Spleen (tissue), 11 donors: ENCODE measurements around the gene KIF21B. TPM values are rescaled to one million over a fixed set of nuclear protein-coding genes. Genes with fewer than 3 reads are reported as not detected.

ENCODE experiments used
- DNase-seq: peaks from one replicate; pipeline ENCODE4 v3.0.0-alpha.2; 2020
- H3K27ac ChIP-seq, 8 donors: fragments of 200-600 bp; sonication (generic) in 7 of 8; 1 replicate in 4 of 8; 2 replicates in 4 of 8; pipeline versions ENCODE4 v1.5.0 to v1.8.0; 2016 to 2021; ENCODE audit warnings: inconsistent platforms in 4 of 8, mild to moderate bottlenecking in 4 of 8, moderate library complexity in 1 of 8
- H3K27me3 ChIP-seq, 7 donors: fragments of 200-600 bp; sonication (generic) in 6 of 7; replicated peaks in 1 of 7; 1 replicate in 4 of 7; 2 replicates in 3 of 7; pipeline versions ENCODE4 v1.5.0 to v1.8.0; 2016 to 2021; ENCODE audit warnings: inconsistent platforms in 3 of 7, mild to moderate bottlenecking in 1 of 7
- H3K36me3 ChIP-seq, 6 donors: fragments of 200-600 bp; sonication (generic) in 5 of 6; 1 replicate in 4 of 6; 2 replicates in 2 of 6; pipeline versions ENCODE4 v1.5.0 to v1.8.0; 2016 to 2021; ENCODE audit warnings: inconsistent platforms in 2 of 6
- H3K4me1 ChIP-seq, 6 donors: fragments of 200-600 bp; sonication (generic) in 5 of 6; 1 replicate in 3 of 6; 2 replicates in 3 of 6; pipeline versions ENCODE4 v1.5.0 to v1.8.0; 2016 to 2021; ENCODE audit warnings: inconsistent platforms in 3 of 6
- H3K4me3 ChIP-seq, 8 donors: fragments of 200-600 bp; sonication (generic) in 7 of 8; 1 replicate in 4 of 8; 2 replicates in 4 of 8; pipeline versions ENCODE4 v1.5.0 to v1.8.0; 2016 to 2021; ENCODE audit warnings: inconsistent platforms in 4 of 8, mild to moderate bottlenecking in 4 of 8, moderate library complexity in 2 of 8
- H3K9me3 ChIP-seq, 8 donors: fragments of 200-600 bp; sonication (generic) in 7 of 8; 1 replicate in 4 of 8; 2 replicates in 4 of 8; pipeline versions ENCODE4 v1.5.0 to v1.8.0; 2016 to 2021; ENCODE audit warnings: inconsistent platforms in 4 of 8
- CTCF ChIP-seq, 11 experiments: fragments of 200-600 bp in 7 of 11; fragments of 450-650 bp in 4 of 11; sonication (generic) in 4 of 11; IDR thresholded peaks in 8 of 11; conservative IDR thresholded peaks in 3 of 11; 1 replicate in 7 of 11; 2 replicates in 4 of 11; pipeline versions ENCODE4 v1.4.0 to v1.8.0; 2016 to 2021; ENCODE audit warnings: antibody characterized with exemption in 11 of 11, inconsistent platforms in 4 of 11, mild to moderate bottlenecking in 1 of 11
- POLR2A ChIP-seq, 3 donors: fragments of 450-650 bp; IDR thresholded peaks; one replicate each; pipeline ENCODE4 v1.5.1; 2017; ENCODE audit warnings: antibody characterized with exemption in 3 of 3, mild to moderate bottlenecking in 1 of 3
- POLR2AphosphoS5 ChIP-seq, 3 donors: sonication (generic); formaldehyde crosslinking; IDR thresholded peaks; one replicate each; pipeline ENCODE4 v1.5.1; 2017; ENCODE audit warnings: antibody characterized with exemption in 3 of 3
- WGBS, 5 donors: extraction: QIAGEN DNeasy Blood & Tissue Kit in 3 of 5; methylation state at CpG; one replicate each; pipeline versions ENCODE4 v1.1.5 to v1.1.7; 2013 to 2018; 5-methylcytosine and 5-hydroxymethylcytosine counted together
- intact Hi-C: fragments of 100-400 bp; cut with DNase I; formaldehyde crosslinking; loops from one replicate; pipeline ENCODE4 v1.15.0; 2023; ENCODE audit warnings: low total_unique reads
- polyA plus RNA-seq, 3 donors: library from polyadenylated mRNA; stranded (reverse); fragments of 200-250 nt; gene quantifications; one replicate each; pipeline ENCODE4 v1.2.1, GENCODE V29; 2013
- total RNA-seq, 7 donors: library from RNA; depleted of rRNA in 3 of 7; stranded (reverse); fragments of >200 nt in 3 of 7; fragmentation: NEBNext Ultra II Directional in 4 of 7; extraction: Animal tissue kit (Norgen Biotek cat#: 25700) in 4 of 7; gene quantifications; one replicate each; pipeline versions ENCODE4 v1.1.0 to v1.2.1, GENCODE V29; 2016 to 2021
- donor health status: healthy with polysubstance abuse.
- donor health status: DM: no; HTN: no; CAD: no; lungs with moderate emphysema.
- donor health status: DM: no; HTN: no; CAD: no.
- donor health status: Bipolar disorder and iron deficiency.
- donor health status: healthy.
- donor health status: DM: no; HTN: no; CAD: no.
- donor health status: DM: yes; HTN: yes; CAD: no.

Gene KIF21B
- total and polyA plus RNA-seq, 10 donors, result 3.0 to 49.0 (median 28.1) TPM

- Histone ChIP-seq H3K27ac (peak overlapping the region; percentile 81 to 96 (median 94)), H3K4me3 (peak overlapping the region; percentile 48 to 79 (median 66)), H3K9me3 (no peaks in the 10 kb centered on the region), H3K4me1 (peaks cover 57 to 96% (median 92%) of the 10 kb centered on the region in 6 donors), H3K27me3 (no peaks in the 10 kb centered on the region), H3K36me3 (no peaks in the 10 kb centered on the region)
- TF ChIP-seq POLR2AphosphoS5 (IDR thresholded peaks at IDR 0.05), result peak; percentile 2 to 57 (median 41)
- TF ChIP-seq POLR2A (IDR thresholded peaks at IDR 0.05), result no peak
- intact Hi-C loops, result no loop called here
- DNase-seq, result peak; percentile 92
- WGBS, 5 donors, result 3 to 4% (median 4%) methylated on average over 19 to 56 of the region's 56 CpGs
Observed at GRCh38 chr1:201022820-201023516, 546 bp downstream of the KIF21B start.

GRCh38 chr1:201022493-201022819 is 1.1 kb downstream of the KIF21B start:
- intact Hi-C loops, result no loop called here
- peak overlapping the region; percentile 48 to 79 (median 66) for H3K4me3 ChIP-seq
- 39 to 65% (median 48%) methylated on average over 2 of the region's 2 CpGs for WGBS, 5 donors

GRCh38 chr1:201021630-201022492 is 1.7 kb downstream of the KIF21B start:
- DNase-seq, result peak; percentile 84
- H3K4me3 ChIP-seq, result peak overlapping the region; percentile 4 to 79 (median 66)
- peak overlapping the region; percentile 81 to 96 (median 94) for H3K27ac ChIP-seq

More at GRCh38 chr1:201022493-201022819, 1.1 kb downstream of the KIF21B start:
- Histone ChIP-seq H3K4me1 (peaks cover 57 to 96% (median 92%) of the 10 kb centered on the region in 6 donors), H3K27me3 (no peaks in the 10 kb centered on the region), H3K36me3 (no peaks in the 10 kb centered on the region), H3K27ac (peak overlapping the region; percentile 81 to 96 (median 94)), H3K9me3 (no peaks in the 10 kb centered on the region)
- DNase-seq, result no peak
- no peak for TF ChIP-seq POLR2AphosphoS5 (IDR thresholded peaks at IDR 0.05)
- no peak for TF ChIP-seq POLR2A (IDR thresholded peaks at IDR 0.05)
- no peak for TF ChIP-seq CTCF (IDR thresholded peaks at IDR 0.05 in 8 of 11, conservative IDR thresholded peaks at IDR 0.05 in 3 of 11)

More at GRCh38 chr1:201021630-201022492, 1.7 kb downstream of the KIF21B start:
- no peak for TF ChIP-seq CTCF (IDR thresholded peaks at IDR 0.05 in 8 of 11, conservative IDR thresholded peaks at IDR 0.05 in 3 of 11)
- TF ChIP-seq POLR2AphosphoS5 (IDR thresholded peaks at IDR 0.05), result peak in 1 of 3 donors; percentile 21
- peaks cover 62 to 96% (median 92%) of the 10 kb centered on the region in 6 donors for H3K4me1 ChIP-seq
- 49 to 63% (median 60%) methylated on average over 6 to 7 of the region's 7 CpGs for WGBS, 5 donors
- no peaks in the 10 kb centered on the region for H3K27me3 ChIP-seq
- intact Hi-C loops, result no loop called here
- no peaks in the 10 kb centered on the region for H3K36me3 ChIP-seq
- H3K9me3 ChIP-seq, result no peaks in the 10 kb centered on the region
